NCI-H1105 (cell line): ENCODE data around the gene CDKAL1.
"Not testable (repeated sequence)": the region's sequence is repeated elsewhere in the genome, so short reads cannot be mapped to it uniquely, and the experiment has no call there.

ENCODE experiments used
- DNase-seq: peaks from one replicate; lab custom pipeline; 2025; lab: John Stamatoyannopoulos, UW

CDKAL1 gene

DNA sequence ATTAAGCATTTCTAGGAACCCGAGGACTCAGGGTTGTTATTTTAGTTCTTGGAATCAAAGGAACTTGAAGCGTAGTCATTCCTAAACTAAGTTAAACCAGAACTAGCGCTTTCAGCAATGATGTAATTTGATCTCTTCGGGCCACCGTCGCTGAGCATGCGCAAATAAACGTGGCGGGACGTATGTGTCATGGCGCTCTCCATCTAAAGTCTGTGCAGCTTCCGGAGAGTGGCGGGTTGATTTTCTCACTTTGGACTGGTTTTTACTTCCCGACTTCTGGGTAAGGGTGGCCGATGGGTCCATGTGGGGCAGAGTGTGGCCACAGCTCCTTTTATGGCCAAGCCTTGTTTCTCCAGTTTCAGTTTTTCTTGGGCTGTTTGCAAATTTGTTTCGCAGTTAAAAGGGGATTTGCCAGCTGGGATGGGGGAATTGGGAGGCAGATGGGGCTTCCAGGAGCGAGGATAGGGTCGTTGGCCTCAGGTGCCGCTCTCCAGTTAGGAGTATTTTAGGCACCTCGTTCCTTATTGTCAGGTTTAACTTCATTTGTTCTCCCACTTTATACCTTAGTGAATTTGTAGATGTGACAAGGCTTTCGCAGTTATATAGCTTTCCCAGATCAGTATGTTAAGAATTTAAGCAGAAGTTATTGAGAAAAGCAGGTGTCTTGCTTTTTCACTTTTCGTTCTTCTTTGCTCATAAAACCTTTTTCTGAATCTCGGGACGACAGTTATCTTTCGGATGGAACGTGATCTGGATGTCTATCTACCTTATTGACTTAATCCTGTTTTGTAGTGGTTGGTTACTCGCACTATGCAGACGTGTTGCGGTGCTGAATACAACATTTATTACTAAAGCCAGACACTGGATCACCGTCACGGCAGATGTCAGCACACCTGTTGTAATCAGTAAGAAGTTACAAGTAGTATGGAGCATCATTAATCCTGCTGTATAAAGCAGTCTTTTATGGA, at the start of gene CDKAL1:
Gene CDKAL1 (plus strand): TSS at position 163 of the 968 bp plus-strand sequence. CDS start 11,894 bp downstream, outside the sequence.
- DNase-seq = peak; percentile 75

DNA sequence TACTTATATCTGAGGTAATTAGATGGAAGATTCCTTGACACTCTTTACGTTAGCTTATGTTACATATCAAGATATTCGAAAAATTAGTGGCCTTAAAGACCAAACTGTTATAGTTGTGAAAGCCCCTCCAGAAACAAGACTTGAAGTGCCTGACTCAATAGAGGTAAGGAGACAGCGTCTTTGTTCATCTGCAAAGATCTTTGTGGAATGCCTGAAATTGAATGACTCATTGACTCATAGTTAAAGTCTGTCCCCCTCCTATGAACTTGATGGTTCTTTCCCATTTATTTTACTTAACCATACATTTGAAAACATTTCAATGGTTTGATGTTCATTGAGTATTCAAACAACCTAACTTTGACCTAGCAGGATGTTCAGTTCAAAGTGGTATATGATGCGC, 47.6 kb upstream of the CDKAL1 start:
- no peak for DNase-seq

DNA sequence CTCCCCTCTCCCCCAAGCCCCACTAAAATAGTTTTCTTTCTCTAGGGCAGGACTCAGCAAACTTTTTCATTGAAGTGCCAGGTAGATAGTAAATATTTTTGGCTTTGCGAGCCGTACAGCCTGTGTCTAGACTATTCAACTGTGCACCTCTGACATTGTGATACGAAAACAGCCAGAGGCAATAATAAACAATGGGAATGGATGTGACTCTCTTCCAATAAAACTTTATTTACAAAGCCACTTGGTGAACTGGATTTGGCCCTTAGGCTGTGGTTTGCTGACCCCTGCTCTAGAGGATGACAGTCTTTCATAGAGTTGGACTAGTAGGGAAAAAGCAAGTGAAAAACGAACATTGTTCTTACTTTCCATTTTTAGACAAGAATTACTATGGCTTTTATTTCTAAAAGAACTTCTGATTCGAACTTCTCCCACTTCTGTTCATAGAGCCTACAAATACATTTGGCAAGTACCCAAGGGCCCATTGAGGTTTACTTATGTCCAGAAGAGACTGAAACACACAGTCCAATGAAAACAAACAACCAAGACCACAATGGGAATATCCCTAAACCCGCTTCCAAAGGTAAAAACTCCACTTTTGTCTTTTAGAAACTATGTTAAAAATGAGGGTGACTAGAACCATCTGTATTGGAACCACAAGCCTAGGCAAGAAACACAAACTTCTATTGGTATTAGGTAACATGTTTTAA, 46.4 kb upstream of the CDKAL1 start:
- no peak for DNase-seq

DNA sequence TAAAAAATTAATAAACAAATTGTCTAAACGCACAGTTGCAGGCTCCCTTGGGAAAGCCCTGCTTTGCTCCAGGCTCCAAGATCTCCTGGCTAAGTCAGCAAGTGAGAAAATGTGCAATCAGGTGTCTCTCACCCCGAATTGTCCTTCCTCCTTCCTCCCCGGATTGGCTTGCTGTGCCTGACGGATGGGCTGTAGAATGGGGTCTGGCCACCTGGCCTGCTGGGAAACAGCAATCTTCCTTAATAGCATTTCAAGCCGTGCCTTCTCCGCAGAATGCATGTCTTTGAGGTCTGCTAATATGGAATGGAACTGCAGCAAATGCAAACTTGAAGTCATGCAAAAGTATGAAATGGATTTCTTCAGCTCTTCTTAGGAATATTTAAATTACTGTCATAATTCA, 43.7 kb upstream of the CDKAL1 start:
- no peak for DNase-seq

DNA sequence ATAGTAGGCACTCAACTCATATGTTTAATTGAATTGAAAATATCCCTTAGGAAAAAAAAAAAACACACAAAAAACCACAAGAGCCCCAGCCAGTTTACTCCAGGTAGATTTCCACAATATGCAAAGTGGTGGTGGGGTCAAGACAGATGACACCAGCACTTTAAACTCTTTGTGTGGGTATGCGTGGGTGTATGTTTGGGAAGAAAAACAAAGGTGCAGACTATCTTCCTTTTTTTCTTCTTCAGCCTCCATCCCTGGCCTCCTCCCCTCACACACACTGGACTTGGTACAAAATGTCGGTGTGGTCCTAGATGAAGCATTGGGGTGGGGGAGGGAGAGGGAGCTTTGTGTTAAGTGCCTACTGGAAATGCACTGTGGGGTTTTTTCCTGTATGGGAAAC, 42.2 kb upstream of the CDKAL1 start:
- DNase-seq = no peak

DNA sequence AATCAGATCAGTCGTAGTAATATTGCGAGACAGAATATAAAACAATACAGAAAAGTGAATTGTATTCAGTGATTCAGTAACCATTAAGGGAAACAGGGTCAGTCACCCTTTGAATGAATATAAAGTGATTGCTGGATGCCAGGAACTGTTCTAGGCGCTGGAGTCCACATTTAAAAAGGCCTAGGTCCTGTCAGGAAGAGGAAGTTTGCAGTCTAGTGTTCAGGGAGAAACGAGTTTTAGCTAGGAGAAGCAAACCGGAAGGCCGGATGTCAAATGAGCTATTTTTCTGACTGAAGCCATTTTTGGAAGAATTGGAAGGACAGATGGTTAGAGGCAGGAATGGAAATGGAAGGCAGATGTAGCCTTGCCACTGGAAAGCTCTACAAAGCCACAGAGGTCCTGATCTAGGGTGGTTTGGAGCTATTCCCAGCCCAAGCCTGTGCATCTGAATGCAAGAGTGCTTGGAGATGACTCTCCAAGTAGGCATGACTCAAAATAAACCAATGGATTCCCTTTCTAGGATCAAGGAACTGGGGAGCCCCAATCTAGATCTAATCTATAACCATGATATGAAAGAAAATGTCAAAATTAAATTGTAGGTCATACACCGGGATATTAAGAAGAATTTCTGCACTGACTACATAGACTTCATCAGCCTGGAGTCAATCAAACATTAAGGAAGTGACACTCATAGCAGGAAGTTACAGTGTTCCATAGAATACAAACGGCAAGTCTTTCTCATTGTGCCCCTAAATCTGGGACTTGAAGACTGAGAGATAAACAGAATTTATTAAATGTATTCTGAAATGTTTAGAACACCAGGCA, 36.8 kb upstream of the CDKAL1 start:
- no peak for DNase-seq

DNA sequence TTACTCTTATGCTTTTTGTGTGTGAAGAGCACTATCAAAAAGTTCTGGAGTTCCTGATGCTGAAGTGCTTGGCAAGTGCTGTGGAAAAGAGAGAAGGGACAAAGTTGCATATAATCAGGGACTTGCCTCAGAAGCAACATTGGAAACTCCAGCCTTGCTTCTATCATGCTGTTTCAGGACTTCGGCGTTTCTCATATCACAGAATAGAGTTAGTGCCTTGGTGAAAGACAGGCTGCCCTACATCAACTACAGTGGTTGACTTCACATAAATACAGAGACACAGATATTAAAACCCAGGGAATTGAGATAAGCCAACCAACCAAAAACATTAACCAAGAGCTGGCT, 36.2 kb upstream of the CDKAL1 start:
- DNase-seq = no peak

DNA sequence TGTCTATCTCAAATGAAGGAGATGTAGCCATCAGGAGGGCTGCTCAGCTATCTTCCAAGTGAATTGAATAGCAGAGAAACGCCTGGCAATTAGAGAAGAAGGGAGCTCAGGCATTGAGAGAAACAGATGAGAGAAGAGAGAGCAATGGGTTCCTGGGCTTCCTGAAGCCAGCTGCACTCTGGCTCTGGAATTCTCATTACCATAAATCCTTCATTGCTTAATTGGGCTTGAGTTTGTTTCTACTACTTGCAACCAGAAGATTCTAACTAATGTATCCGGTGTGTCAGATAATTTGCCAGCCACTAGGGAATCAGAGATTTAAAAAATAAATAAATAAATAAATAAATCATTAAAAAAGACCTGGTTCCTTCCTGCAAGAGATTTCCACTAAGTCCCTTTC, 25.0 kb upstream of the CDKAL1 start:
- no peak for DNase-seq

DNA sequence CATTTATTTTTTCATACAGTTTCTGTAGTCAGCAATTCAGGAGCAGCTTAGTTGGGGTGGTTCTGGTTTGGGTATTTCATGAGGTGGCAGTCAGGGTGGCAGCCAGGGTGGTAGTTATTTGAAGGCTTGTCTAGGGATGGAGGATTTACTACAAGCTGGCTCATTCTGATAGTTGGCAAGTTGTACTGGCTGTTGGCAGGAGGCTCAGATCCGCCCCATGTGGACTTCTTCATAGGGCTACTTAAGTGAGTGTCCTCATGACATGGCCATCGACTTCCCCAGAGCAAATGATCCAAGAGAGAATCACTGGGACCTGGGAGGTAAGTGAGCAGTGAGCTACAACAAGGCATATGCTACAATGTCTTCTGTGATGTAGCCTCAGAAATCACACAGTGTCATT, 22.4 kb upstream of the CDKAL1 start:
- no peak for DNase-seq

DNA sequence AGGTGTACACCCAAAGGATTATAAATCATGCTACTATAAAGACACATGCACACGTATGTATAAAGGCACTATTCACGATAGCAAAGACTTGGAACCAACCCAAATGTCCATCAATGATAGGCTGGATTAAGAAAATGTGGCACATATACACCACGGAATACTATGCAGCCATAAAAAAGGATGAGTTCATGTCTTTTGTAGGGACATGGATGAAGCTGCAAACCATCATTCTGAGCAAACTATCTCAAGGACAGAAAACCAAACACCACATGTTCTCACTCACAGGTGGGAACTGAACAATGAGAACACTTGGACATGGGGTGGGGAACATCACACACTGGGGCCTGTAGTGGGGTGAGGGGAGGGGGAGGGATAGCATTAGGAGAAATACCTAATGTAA, 9.0 kb upstream of the CDKAL1 start:
- DNase-seq = not testable (repeated sequence)

DNA sequence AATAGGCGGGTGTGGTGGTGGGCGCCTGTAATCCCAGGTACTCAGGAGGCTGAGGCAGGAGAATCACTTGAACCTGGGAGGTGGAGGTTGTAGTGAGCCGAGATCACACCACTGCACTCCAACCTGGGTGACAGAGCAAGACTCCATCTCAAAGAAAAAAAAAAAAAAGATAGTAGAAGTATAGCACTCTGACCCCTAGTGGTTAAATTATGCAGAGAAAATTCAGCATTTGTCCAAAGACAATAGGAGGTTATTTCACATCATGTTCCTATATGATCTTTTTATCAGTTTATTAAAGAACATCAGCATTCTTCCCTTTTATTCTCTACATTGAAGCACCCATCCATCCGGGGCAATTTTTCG, 5.2 kb upstream of the CDKAL1 start:
- peak; percentile 20 for DNase-seq

DNA sequence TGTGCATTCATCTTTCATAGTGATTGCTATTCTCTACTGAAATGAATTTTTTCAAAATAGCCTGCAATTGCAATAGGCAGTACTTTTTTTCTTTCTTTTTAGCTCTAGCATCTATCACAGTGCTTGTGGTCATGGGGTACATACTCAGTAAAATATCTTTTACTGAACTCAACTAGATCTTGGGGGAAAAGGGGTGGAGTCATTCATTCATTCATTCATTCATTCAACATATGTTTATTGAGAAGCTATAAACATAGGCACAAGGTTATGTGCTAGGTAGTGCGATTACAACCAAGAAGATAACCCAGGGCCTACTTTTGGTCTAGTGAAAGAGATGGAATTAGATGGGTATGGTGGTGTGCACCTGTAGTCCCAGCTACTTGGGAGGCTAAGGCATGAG, 1.4 kb upstream of the CDKAL1 start:
- DNase-seq = no peak

DNA sequence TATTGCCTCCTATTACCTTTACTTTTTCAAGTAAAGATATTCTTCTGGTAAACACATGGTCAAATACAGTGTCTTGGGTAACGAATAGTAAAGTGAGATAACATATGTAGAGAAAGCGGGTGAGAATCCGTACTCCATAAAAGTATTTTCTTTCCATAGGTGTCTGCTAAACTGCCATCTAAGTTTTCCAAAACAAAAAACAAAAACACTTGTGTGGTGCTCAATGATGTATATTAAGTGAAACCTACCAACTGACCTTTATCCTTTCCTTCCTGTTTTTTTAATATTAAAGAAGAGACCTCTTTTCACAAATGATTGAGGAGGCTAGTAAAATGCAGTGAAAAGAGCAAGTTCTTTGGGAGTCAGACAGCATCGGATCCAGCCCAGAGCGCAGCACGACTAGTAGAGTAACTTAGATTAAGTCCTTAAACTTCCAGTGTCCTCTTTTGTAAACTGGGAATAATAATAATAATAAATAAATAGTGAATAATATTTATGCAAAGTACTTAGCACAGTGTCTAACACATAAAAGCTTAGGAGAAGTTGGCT, 437 bp upstream of the CDKAL1 start:
- no peak for DNase-seq

DNA sequence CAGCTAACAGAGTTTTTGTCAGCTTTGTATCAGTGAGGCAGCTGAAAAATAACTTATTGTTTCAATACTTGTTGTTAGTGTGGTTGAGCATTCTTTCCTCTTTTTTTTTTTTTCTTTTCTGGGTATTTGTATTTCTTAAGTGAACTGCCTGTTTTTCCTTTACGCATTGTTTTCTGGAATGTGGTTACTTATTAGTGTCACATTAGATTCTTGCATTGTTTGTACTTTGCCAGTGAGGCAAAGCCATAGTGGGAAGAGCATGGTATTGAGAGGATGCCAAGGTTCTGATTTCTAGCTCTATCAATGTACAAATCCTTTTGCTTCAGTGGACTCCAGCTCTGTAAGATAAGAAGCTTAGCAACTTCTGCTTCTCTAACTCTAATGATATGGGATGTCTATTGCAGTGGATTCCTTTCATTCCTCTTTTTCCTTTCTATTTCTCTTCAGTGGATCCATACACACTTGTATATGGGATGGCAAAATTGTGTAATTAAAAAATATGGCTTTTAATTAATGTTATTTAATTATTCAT, 3.9 kb downstream of the CDKAL1 start:
- DNase-seq = no peak

DNA sequence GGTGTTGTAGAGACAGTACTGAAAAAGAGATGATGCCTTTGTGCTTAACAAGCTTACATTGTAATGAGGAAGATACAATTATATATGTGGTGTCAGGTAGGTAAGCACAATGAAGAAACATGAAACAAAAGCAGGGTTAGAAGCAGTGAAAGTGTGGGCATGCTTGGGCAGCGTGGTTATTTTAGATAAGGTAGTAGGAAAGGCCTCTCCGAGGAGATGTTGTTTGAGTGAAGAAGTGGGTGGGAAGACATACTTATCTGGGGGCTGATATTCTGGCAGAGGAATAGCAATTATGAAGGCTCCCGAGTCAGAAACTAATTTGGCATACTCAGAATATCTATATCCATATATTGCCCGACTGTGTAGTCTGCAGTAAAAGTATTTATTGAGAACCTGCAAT, 4.7 kb downstream of the CDKAL1 start:
- DNase-seq = no peak

DNA sequence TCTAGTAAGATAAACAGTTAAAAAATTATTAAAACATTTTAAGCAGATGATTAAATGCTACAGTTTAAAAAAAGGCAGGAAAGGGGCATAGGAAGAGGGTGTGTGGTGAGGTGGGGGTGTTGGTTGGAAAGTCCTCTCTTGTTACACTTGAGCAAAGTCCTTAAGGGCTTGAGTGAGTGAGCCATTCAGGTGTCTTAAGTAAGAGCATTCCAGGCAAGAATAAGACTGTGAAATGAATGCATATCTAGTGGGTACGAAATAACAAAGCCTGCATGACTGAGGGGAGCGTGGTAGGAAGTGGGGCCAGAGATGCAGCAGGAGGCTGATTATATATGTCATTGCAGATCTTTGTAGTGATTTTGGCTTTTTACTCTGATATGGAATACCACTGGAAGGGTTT, 5.1 kb downstream of the CDKAL1 start:
- DNase-seq = no peak

DNA sequence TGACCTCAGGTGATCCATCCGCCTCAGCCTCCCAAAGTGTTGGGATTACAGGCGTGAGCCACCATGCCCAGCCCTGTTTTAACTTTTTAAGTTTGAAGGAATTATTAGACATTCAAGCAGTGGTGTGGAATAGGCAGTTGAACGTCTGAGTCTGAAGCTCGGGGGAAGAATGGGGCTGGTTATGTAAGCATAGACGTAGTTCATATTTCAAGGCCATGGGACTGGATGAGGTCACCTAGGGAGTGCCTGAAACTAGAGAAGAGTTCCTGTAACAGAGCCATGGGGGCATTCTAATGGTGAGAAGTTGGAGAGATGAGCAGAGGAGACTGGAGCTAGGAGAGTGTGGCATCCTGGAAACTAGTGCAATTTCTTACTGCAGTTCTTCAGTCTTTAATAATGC, 6.4 kb downstream of the CDKAL1 start:
- no peak for DNase-seq

DNA sequence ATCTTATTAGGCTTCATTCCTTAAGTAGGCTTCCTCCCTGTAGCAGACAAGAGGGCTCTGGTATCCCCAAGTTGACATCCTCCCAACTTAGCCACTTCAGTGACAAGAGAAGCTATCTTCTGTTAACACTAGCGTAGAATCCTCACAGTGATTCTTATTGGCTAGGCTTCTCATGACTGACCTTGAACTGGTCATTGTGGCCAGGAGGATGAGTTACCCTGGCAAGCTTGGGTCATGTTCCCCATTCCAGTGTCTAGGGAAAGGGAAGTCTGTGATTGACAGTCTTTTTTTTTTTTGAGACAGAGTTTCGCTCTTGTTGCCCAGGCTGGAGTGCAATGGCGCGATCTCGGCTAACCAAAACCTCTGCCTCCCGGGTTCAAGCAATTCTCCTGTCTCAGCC, 7.1 kb downstream of the CDKAL1 start:
- no peak for DNase-seq

DNA sequence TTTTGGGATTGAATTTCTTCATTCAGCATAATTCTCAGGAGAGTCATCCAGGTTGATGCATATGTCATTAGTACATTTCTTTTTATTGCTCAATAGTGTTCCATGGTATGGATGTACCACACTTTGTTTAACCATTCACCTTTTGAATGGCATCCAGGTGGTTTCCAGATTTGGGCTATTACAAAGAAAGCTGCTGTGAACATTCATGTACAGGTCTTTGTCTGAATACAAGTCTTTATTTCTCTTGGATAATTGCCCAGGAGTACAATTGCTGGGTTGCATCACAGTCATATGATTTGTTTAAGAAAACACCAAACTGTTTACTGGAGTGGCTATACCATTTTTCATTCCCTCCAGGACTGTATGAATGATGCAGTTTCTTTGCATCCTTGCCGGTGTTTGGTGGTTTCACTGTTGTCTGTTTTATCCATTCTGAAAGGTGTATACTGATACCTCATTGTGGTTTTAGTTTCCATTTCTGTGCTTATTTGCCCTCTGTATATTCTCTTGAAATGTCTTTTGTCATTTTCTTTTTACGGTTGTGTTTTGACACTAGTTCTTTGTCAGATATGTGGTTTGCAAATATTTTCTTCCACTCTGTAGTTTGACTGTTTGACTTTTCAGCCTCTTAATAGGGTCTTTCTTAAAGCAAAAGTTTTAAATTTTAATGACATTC, 8.8 kb downstream of the CDKAL1 start:
- DNase-seq = peak; percentile 81

DNA sequence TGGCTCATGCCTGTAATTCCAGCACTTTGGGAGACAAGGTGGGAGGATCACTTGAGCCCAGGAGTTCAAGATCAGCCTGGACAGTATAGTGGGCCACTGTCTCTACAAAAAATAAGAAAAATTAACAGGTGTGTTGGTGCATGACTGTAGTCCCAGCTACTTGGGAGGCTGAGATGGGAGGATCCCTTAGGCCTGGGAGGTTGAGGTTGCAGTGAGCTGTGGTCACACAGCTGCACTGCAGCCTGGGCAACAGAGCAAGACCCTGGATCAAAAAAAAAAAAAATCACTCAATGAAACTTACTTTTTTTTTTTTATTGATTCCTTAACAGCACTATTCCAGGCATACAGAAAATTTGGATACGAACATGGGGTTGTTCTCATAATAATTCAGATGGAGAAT, 14.0 kb downstream of the CDKAL1 start:
- no peak for DNase-seq

DNA sequence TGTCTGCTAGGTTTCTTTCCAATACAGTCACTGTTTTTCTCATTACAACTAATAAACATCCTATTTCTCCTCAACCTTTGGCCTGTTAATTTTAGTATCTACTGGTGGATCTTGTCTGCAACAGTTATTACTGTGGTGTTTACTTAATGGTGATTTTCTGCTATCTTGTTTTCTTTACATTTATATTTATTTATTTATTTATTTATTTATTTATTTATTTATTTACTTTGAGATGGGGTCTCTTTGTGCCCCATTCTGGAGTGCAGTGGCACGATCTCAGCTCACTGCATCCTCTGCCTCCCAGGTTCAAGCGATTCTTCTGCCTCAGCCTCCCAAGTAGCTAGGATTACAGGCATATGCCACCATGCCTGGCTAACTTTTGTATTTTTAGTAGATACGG, 15.1 kb downstream of the CDKAL1 start:
- DNase-seq = not testable (repeated sequence)
